EL (cell line): ENCODE measurements around the gene TTC22.
"Not testable (repeated sequence)": the region's sequence is repeated elsewhere in the genome, so short reads cannot be mapped to it uniquely, and the experiment has no call there.

ENCODE experiments used
- DNase-seq: peaks from one replicate; pipeline ENCODE4 v3.0.0-alpha.2; 2016

TTC22 gene

DNA sequence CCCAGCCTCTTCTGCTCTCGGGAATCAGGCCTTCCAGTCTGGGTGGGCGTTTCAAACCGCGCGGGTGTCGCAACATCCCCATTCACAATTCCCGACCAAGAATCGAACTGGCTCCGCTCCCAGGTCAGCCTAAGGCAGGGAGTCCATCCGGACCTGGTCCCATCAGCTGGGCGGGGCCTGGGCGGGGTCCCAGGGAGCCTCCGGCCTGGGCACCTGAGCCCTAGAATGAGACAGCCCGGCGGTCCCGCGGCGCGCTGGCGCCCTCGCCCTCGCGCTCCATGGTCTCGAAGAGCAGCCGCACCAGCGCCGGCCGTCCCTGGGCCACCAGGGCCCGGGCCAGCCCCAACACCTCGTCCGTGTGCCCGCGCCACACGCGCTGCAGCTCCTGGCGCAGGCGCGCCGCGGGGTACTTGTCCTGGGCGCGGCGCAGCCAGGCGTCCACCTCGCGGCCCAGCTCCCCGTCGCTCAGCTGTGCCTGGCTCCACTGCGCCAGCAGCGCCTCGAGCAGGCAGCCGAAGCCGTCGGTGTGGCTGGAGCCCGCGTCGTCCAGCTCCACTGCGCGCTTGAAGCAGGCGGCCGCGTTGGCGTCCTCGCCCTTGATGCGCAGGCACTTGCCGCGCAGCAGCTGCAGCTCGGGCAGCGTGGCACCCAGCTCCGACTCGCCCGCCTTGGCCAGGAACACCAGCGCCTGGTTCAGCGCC, 19.9 kb downstream of the TTC22 start:
- peak; percentile 7 for DNase-seq

GRCh38 chr1:54777431-54777830, 23.7 kb downstream of the TTC22 start:
- no peak for DNase-seq

- DNase-seq = no peak
These were observed 24.1 kb downstream of the TTC22 start for GRCh38 chr1:54777011-54777410.

- DNase-seq = not testable (repeated sequence)
These were observed 25.0 kb downstream of the TTC22 start for GRCh38 chr1:54775828-54776721.

DNA sequence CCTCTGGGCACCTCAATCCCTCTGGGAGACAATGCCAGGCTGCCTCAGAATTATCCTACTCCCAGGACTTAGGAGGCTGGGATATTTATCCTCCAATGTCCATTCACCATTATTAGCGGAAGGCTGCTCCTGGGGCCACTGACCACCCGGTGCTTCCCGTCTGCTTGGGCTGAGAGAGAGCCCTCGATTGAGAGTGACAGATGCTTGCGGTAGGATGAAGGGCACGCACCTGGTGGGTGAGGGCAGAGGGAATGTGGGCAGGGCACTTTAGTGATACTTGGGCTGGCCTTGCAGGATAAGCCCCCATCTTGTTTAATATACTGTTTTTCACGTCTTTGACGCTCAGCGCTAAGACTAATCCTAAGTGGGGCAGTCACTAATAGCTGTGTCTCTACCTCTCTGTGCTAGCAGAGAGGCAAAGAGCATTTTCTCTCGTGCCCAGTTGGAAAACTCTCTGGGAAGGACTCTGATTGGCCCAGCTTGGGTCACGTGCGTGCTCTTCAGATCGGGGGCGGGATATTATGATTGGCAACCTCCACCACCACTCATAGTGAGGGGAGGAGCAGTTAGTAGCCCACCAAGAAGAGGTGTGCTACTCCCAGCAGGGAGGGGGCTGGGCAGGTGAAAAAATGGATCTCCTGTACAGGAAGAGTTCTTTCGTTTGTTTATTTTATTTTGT, 26.2 kb downstream of the TTC22 start:
- DNase-seq = peak; percentile 50

GRCh38 chr1:54772951-54773350, 28.2 kb downstream of the TTC22 start:
- no peak for DNase-seq

DNA sequence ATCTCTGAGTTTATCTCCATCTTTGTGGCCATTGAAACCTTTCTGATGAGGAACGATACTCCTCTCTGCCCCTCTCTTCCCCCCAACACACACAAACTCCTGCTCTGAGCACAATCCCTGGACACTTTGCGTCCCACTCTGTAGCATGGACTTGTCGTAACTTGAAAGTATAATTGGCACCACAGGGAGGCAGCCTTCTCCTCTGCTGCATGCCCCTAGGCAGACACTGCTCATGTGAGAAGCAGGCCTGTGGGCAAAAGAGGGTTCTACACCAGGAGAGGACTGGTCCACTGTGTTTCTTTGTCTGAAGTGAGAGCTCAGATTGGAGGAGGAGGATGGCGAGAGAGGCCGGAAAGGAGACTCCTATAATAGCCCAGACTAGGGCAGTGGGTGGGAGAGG, 33.0 kb downstream of the TTC22 start:
- DNase-seq = peak; percentile 9

GRCh38 chr1:54767526-54767925, 33.6 kb downstream of the TTC22 start:
- no peak for DNase-seq

GRCh38 chr1:54766726-54767125, 34.4 kb downstream of the TTC22 start:
- no peak for DNase-seq

- DNase-seq = no peak
These were observed 36.1 kb downstream of the TTC22 start for GRCh38 chr1:54764922-54765561.

GRCh38 chr1:54764133-54764921, 36.8 kb downstream of the TTC22 start, which contains the start of gene PARS2:
TSS of gene PARS2 (minus strand) at chr1:54764523. CDS start at chr1:54759161, 5,362 bp downstream.
- DNase-seq = peak; percentile 100

- no peak for DNase-seq
These were observed 37.3 kb downstream of the TTC22 start for GRCh38 chr1:54763816-54764132.

DNA sequence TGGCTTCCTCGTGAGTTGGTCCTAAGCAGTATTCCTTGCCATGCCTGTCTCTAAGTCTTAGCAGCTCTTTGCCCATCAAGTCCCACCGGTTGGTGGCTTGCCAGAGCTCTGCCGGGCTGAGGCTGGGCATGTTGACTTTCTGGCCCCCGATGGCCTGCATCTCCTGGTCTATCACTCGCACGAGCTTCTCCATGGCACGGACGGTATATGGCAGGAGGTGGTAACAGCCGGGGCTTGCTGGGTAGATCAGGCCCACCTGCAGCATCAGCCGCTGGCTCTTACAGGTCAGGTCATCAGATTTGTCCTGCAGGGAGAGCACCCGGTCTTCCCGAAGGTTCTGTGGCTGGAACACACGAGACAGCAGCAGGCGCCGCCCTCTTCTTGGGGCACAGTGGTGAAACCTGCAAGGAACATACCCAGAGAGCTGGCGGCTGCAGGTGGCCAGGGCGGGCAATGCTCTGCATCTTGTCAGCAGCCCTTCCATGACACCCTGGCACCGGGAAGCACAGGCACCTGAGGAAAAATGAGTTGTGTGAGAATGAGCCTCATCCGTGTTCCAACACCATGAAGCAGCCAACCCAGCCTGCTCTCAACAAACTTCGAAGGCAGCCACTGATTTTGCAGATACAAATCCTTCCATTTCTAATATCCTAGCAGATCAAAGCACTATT, 42.3 kb downstream of the TTC22 start:
- DNase-seq = no peak

GRCh38 chr1:54757833-54758232, 43.3 kb downstream of the TTC22 start:
- DNase-seq = no peak

GRCh38 chr1:54754486-54755285, 46.4 kb downstream of the TTC22 start:
- no peak for DNase-seq

DNA sequence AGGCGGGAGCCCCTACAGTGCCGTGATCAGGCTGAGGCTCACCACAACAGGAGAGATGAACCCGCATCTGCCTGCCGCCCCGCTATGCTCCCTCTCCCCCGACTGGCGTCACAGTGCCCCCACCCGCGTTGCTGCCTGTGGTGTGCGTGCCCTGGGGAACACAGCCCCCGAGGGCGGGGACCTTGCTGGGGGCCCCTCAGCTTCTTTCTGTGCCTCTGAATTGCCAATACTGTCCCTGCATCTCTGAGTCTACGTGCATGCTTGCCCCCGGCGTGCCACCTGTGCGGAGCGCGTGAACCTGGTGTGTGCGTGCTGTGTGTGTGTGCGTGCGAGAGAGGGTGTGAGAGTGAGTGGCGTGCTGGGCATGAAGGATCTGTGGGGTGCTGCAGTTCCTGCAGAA, 47.1 kb downstream of the TTC22 start:
- no peak for DNase-seq

DNA sequence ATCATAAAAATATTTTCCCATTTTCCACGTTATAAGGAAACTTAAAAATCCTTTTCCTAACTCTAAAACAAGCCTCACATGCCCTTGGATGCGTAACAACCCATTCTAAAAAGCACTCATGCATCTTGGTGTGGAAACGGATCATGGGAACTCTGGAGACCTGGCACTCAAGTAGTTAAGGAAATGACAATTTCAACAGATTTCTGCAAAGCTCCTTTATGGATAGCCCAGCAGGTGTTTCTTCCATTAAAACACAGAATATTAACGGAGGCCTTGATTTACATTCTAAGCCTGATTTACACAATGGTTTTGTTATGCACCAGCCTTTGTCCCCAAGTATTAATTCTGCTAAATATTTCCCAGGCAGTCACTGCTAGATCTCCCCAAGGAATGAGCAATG, 49.7 kb downstream of the TTC22 start:
- no peak for DNase-seq

DNA sequence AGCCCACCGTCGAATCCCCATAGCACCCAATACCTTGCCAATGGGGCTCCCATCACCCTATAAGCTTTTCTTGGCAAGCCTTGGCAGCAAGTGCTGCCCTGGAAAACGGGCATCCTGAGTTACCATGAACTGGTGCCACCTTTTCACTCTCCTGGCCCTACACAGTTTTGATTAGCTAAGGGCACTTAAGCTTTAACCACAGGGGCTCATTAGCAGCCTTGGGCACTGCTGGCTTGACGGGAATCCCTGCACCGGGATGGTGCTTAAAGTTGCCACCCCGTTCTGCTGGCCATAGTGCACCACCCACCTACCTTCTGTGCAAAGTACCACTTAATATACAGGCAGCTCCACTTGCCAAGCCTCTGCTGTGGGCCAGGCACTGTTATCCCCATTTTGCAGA, 50.5 kb downstream of the TTC22 start:
- no peak for DNase-seq

- no peak for DNase-seq
These were observed 52.9 kb downstream of the TTC22 start for GRCh38 chr1:54748094-54748835.

GRCh38 chr1:54745864-54746263, 55.3 kb downstream of the TTC22 start:
- DNase-seq = no peak
